HepG2 (cell line): Measurements from ENCODE around the gene SMIM30. TPM values are rescaled to one million over a fixed set of nuclear protein-coding genes. Genes with fewer than 3 reads are reported as not detected.

ENCODE experiments used
- ARID5B ChIP-seq: IDR thresholded peaks from 2 replicates; pipeline ENCODE4 v1.4.0; 2020; ENCODE audit warnings: mild to moderate bottlenecking, missing genetic modification reagents
- ATF4 ChIP-seq, 2 experiments: fragments of 450-650 bp in 1 of 2; sonication (generic) in 1 of 2; formaldehyde crosslinking; IDR thresholded peaks; 2 replicates each; pipeline versions ENCODE4 v1.5.0 to v1.8.0; 2020 to 2022; ENCODE audit warnings: mild to moderate bottlenecking in 1 of 2, missing genetic modification reagents in 1 of 2
- CAMTA2 ChIP-seq: sonication (generic); formaldehyde crosslinking; IDR thresholded peaks from 2 replicates; pipeline ENCODE4 v1.4.0; 2020; ENCODE audit warnings: mild to moderate bottlenecking, missing genetic modification reagents, borderline replicate concordance
- CSRNP2 ChIP-seq: sonication (generic); formaldehyde crosslinking; conservative IDR thresholded peaks from 2 replicates; pipeline ENCODE4 v1.8.0; 2022; ENCODE audit warnings: low read depth, missing genetic modification reagents
- ELF3 ChIP-seq: IDR thresholded peaks from 2 replicates; pipeline ENCODE4 v1.6.1; 2016; ENCODE audit warnings: missing genetic modification reagents, missing compliant biosample characterization
- MLXIP ChIP-seq: sonication (generic); formaldehyde crosslinking; IDR thresholded peaks from 2 replicates; pipeline ENCODE4 v1.9.0; 2021; ENCODE audit warnings: missing genetic modification reagents, borderline replicate concordance
- PHF21A ChIP-seq: sonication (generic); formaldehyde crosslinking; IDR thresholded peaks from 2 replicates; pipeline ENCODE4 v1.5.0; 2020; ENCODE audit warnings: mild to moderate bottlenecking, missing genetic modification reagents
- PHF8 ChIP-seq: sonication (generic); formaldehyde crosslinking; IDR thresholded peaks from 2 replicates; pipeline ENCODE4 v1.5.0; 2020; ENCODE audit warnings: missing genetic modification reagents
- SMAD3 ChIP-seq: sonication (generic); formaldehyde crosslinking; IDR thresholded peaks from 2 replicates; pipeline ENCODE4 v1.4.0; 2020; ENCODE audit warnings: missing genetic modification reagents
- SMAD9 ChIP-seq: sonication (generic); formaldehyde crosslinking; IDR thresholded peaks from 2 replicates; pipeline ENCODE4 v1.5.1; 2020; ENCODE audit warnings: mild to moderate bottlenecking, missing genetic modification reagents
- TGIF2 ChIP-seq: IDR thresholded peaks from 2 replicates; pipeline ENCODE4 v1.6.1; 2016; ENCODE audit warnings: control low read depth, missing compliant biosample characterization
- ZBTB43 ChIP-seq: sonication (generic); formaldehyde crosslinking; conservative IDR thresholded peaks from 2 replicates; pipeline ENCODE4 v1.4.0; 2020; ENCODE audit warnings: missing genetic modification reagents
- ZNF253 ChIP-seq: sonication (generic); formaldehyde crosslinking; IDR thresholded peaks from 2 replicates; pipeline ENCODE4 v1.8.0; 2022; ENCODE audit warnings: mild to moderate bottlenecking, missing genetic modification reagents, borderline replicate concordance
- ZNF256 ChIP-seq: sonication (generic); formaldehyde crosslinking; conservative IDR thresholded peaks from 2 replicates; pipeline ENCODE4 v1.4.0; 2020; ENCODE audit warnings: missing genetic modification reagents
- ZNF430 ChIP-seq: sonication (generic); formaldehyde crosslinking; IDR thresholded peaks from 2 replicates; pipeline ENCODE4 v1.9.0; 2021; ENCODE audit warnings: mild to moderate bottlenecking, missing genetic modification reagents
- ZNF44 ChIP-seq: sonication (generic); formaldehyde crosslinking; IDR thresholded peaks from 2 replicates; pipeline ENCODE4 v1.5.1; 2020; ENCODE audit warnings: mild to moderate bottlenecking, missing genetic modification reagents
- ZNF557 ChIP-seq: sonication (generic); formaldehyde crosslinking; IDR thresholded peaks from 2 replicates; pipeline ENCODE4 v1.4.0; 2020; ENCODE audit warnings: missing genetic modification reagents
- ZNF7 ChIP-seq: IDR thresholded peaks from 2 replicates; pipeline ENCODE4 v1.6.1; 2016; ENCODE audit warnings: missing biosample characterization, missing genetic modification reagents
- ZNF792 ChIP-seq: IDR thresholded peaks from 2 replicates; pipeline ENCODE4 v1.6.1; 2016
- polyA plus RNA-seq, 8 experiments: library from polyadenylated mRNA; depleted of rRNA in 3 of 8; stranded (reverse) in 7 of 8; unstranded in 1 of 8; fragments of >200 nt; fragmentation: Illumina TruSeq in 4 of 8; extraction: Trizol in 4 of 8; gene quantifications; 2 replicates each; pipeline versions ENCODE4 v1.2.1 to v1.2.3, GENCODE V29; 2011 to 2016; ENCODE audit warnings: low read depth in 4 of 8, missing spikeins in 1 of 8, mixed read lengths in 1 of 8; ENCODE audit not compliant: insufficient read depth in 1 of 8
- total RNA-seq, 5 experiments: library from RNA; depleted of rRNA; stranded (reverse); fragments of >200 nt; fragmentation: Illumina TruSeq; extraction: Trizol; gene quantifications; 2 replicates each; pipeline ENCODE4 v1.2.3, GENCODE V29; 2016; ENCODE audit warnings: low read depth in 1 of 5

The SMIM30 gene
- total and polyA plus RNA-seq, 2 of the 13 experiments (the other 11 are each of a cell fraction or from before 2014, with no cell fraction given), result 23.5 to 25.2 TPM

- TF ChIP-seq ZBTB43 (no peak), ELF3 (CRISPR knock-in tag) (peak; percentile 76), CAMTA2 (CRISPR knock-in tag) (no peak), PHF8 (peak; percentile 59), TGIF2 (CRISPR knock-in tag) (no peak), SMAD9 (CRISPR knock-in tag) (no peak), ZNF557 (CRISPR knock-in tag) (0 out of 2 replicates have a peak, but pooled peaks have one; percentile 30), SMAD3 (CRISPR knock-in tag) (peak; percentile 70), ZNF44 (CRISPR knock-in tag) (0 out of 2 replicates have a peak, but pooled peaks have one; percentile 40), ZNF253 (no peak), ATF4 (CRISPR knock-in tag; IDR thresholded peaks at IDR 0.05) (no peak), ZNF256 (CRISPR knock-in tag) (no peak), PHF21A (CRISPR knock-in tag) (no peak), CSRNP2 (CRISPR knock-in tag) (no peak), ZNF430 (CRISPR knock-in tag) (0 out of 2 replicates have a peak, but pooled peaks have one; percentile 47), ZNF792 (CRISPR knock-in tag) (no peak), ARID5B (CRISPR knock-in tag) (peak; percentile 82), ZNF7 (CRISPR knock-in tag) (no peak), MLXIP (CRISPR knock-in tag) (no peak)
Observed at GRCh38 chr7:113118074-113118959, at the start of gene SMIM30 (continued).
